Vagina (tissue), 2 donors: ENCODE data around the gene GABRA6.

Source experiments
- POLR2A ChIP-seq, 2 donors: fragments of 450-650 bp; IDR thresholded peaks; one replicate each; pipeline ENCODE4 v1.6.1; 2017; ENCODE audit warnings: antibody characterized with exemption in 2 of 2, mild to moderate bottlenecking in 2 of 2, moderate library complexity in 2 of 2
- TF ChIP-seq, protein P1 (sequence below), 3 experiments: fragments of 450-650 bp in 2 of 3; fragments of 200-600 bp in 1 of 3; sonication (generic) in 1 of 3; IDR thresholded peaks; one replicate each; pipeline ENCODE4 v1.5.1; 2017 to 2019; ENCODE audit warnings: antibody characterized with exemption in 3 of 3, mild to moderate bottlenecking in 2 of 3, moderate library complexity in 2 of 3

DNA sequence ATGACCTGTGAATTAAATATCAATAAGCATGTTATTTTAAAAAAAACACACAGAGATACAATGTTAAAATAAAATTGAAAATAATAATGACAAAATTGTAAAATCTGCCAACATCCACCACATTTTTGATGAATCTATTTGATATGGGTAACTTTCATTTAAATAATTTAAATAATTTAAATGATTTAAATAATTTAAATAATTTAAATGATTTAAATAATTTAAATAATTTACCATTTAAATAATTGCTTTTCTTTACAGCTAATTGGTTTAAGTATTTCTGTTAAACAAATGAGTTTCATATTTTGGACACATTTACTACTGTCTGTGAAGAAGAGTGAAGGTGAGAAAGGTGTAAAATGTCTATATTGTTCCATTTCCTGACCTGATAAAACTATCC lies 22.1 kb upstream of the GABRA6 start:
- TF ChIP-seq, protein P1, sequence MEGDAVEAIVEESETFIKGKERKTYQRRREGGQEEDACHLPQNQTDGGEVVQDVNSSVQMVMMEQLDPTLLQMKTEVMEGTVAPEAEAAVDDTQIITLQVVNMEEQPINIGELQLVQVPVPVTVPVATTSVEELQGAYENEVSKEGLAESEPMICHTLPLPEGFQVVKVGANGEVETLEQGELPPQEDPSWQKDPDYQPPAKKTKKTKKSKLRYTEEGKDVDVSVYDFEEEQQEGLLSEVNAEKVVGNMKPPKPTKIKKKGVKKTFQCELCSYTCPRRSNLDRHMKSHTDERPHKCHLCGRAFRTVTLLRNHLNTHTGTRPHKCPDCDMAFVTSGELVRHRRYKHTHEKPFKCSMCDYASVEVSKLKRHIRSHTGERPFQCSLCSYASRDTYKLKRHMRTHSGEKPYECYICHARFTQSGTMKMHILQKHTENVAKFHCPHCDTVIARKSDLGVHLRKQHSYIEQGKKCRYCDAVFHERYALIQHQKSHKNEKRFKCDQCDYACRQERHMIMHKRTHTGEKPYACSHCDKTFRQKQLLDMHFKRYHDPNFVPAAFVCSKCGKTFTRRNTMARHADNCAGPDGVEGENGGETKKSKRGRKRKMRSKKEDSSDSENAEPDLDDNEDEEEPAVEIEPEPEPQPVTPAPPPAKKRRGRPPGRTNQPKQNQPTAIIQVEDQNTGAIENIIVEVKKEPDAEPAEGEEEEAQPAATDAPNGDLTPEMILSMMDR (IDR thresholded peaks at IDR 0.05) = no peak
- no peak for TF ChIP-seq POLR2A (IDR thresholded peaks at IDR 0.05)
